GM12878 (cell line): ENCODE measurements around the gene LGALSL. TPM values are rescaled to one million over a fixed set of nuclear protein-coding genes. Genes with fewer than 3 reads are reported as not detected.

Source experiments
- ATAC-seq: fragments of 200-7000 bp; cut with Tn5 transposase; 3 replicates; pipeline ENCODE4 v1.9.1; 2020; ENCODE audit warnings: mild to moderate bottlenecking, moderate library complexity
- BruUV-seq: library from RNA; stranded (reverse); fragments of 400-500 nt; replicated peaks from 2 replicates; lab custom pipeline; 2021; lab: Mats Ljungman, UMichigan
- CTCF ChIA-PET: fragments of 300-600 bp; sonication (Branson Sonifier 250); formaldehyde crosslinking; extraction: SDS; loops from one replicate; lab custom pipeline; 2021; ENCODE audit warnings: inconsistent platforms; lab: Yijun Ruan, JAX
- POLR2A ChIA-PET: fragments of 350-600 bp; formaldehyde crosslinking; extraction: SDS; loops from one replicate; lab custom pipeline; 2021; ENCODE audit warnings: inconsistent platforms; lab: Charles Lee
- RAD21 ChIA-PET: fragments of 300-600 bp; sonication (Branson Sonifier 250); formaldehyde crosslinking; loops from one replicate; lab custom pipeline; 2023; ENCODE audit warnings: antibody characterized with exemption; ENCODE audit not compliant: unreplicated experiment; lab: Charles Lee
- SMC1A ChIA-PET: fragments of 300-600 bp; sonication (Branson Sonifier 250); formaldehyde crosslinking; loops from one replicate; lab custom pipeline; 2023; ENCODE audit not compliant: unreplicated experiment, uncharacterized antibody; lab: Charles Lee
- DNase-seq: peaks from one replicate; pipeline ENCODE4 v3.0.0-alpha.2; 2011; ENCODE audit warnings: low read depth, low spot score
- FAIRE-seq: peaks from 3 replicates; lab custom pipeline; 2011; peaks lifted over from hg19 to GRCh38; lab: Jason Lieb, UNC
- H2AFZ ChIP-seq: 2 replicates; pipeline ENCODE4 v1.6.0; 2011; ENCODE audit warnings: low read depth, low read length, control low read depth; ENCODE audit not compliant: control insufficient read depth
- H3K27ac ChIP-seq: 2 replicates; pipeline ENCODE4 v1.5.1; 2011; ENCODE audit warnings: control low read depth; ENCODE audit not compliant: control insufficient read depth, insufficient read depth
- H3K27me3 ChIP-seq, 2 experiments: replicated peaks in 1 of 2; 2 replicates each; pipeline versions ENCODE4 v1.6.0 to v1.6.1; 2011; ENCODE audit warnings: low read length in 1 of 2; ENCODE audit not compliant: control insufficient read depth in 2 of 2, insufficient read depth in 2 of 2
- H3K36me3 ChIP-seq, 2 experiments: 2 replicates each; pipeline ENCODE4 v1.5.1; 2011; ENCODE audit warnings: low read length in 1 of 2; ENCODE audit not compliant: control insufficient read depth in 2 of 2, insufficient read depth in 2 of 2
- H3K4me1 ChIP-seq: 2 replicates; pipeline ENCODE4 v1.6.1; 2011; ENCODE audit warnings: mild to moderate bottlenecking, low read length, moderate library complexity, mixed read lengths; ENCODE audit not compliant: control insufficient read depth, insufficient read depth
- H3K4me2 ChIP-seq: 2 replicates; pipeline ENCODE4 v1.6.0; 2011; ENCODE audit warnings: control low read depth; ENCODE audit not compliant: control insufficient read depth, insufficient read depth
- H3K4me3 ChIP-seq: fragments of 200-600 bp; sonication (generic); 2 replicates; pipeline ENCODE4 v1.5.1; 2016
- H3K79me2 ChIP-seq: 2 replicates; pipeline ENCODE4 v1.6.0; 2011; ENCODE audit warnings: low read length; ENCODE audit not compliant: control insufficient read depth, insufficient read depth
- H3K9ac ChIP-seq: 2 replicates; pipeline ENCODE4 v1.8.0; 2011; ENCODE audit warnings: low read length, control low read depth, mixed read lengths; ENCODE audit not compliant: control insufficient read depth, insufficient read depth
- H3K9me3 ChIP-seq: replicated peaks from 3 replicates; pipeline ENCODE4 v1.5.1; 2011; ENCODE audit warnings: mild to moderate bottlenecking, low read length; ENCODE audit not compliant: control insufficient read depth, insufficient read depth
- H4K20me1 ChIP-seq: 2 replicates; pipeline ENCODE4 v1.6.0; 2011; ENCODE audit not compliant: control insufficient read depth, insufficient read depth
- ATF2 ChIP-seq: IDR thresholded peaks from 2 replicates; pipeline ENCODE4 v1.6.1; 2012; ENCODE audit warnings: low read length, inconsistent platforms
- CHD2 ChIP-seq: IDR thresholded peaks from 2 replicates; pipeline ENCODE4 v1.6.1; 2011; ENCODE audit warnings: low read depth, low read length, improper control_type of control experiment, borderline replicate concordance
- CHD4 ChIP-seq: fragments of 200-600 bp; sonication (generic); IDR thresholded peaks from 2 replicates; pipeline ENCODE4 v1.6.1; 2016; ENCODE audit warnings: mild to moderate bottlenecking
- CREB1 ChIP-seq: IDR thresholded peaks from 2 replicates; pipeline ENCODE4 v1.6.1; 2012; ENCODE audit warnings: low read depth, mild to moderate bottlenecking, inconsistent platforms
- FOXK2 ChIP-seq: fragments of 450-650 bp; IDR thresholded peaks from 2 replicates; pipeline ENCODE4 v1.6.1; 2017; ENCODE audit warnings: mild to moderate bottlenecking, moderate library complexity
- IRF4 ChIP-seq: IDR thresholded peaks from 2 replicates; pipeline ENCODE4 v1.6.1; 2011; ENCODE audit warnings: low read depth, low read length
- NFXL1 ChIP-seq: fragments of 450-650 bp; IDR thresholded peaks from 2 replicates; pipeline ENCODE4 v1.6.1; 2017; ENCODE audit warnings: antibody characterized with exemption, mild to moderate bottlenecking, borderline replicate concordance
- RUNX3 ChIP-seq: IDR thresholded peaks from 2 replicates; pipeline ENCODE4 v1.6.1; 2012; ENCODE audit warnings: low read length, inconsistent platforms
- STAT1 ChIP-seq: fragments of 450-650 bp; conservative IDR thresholded peaks from 2 replicates; pipeline ENCODE4 v1.6.1; 2014; ENCODE audit warnings: antibody characterized with exemption, mild to moderate bottlenecking
- SUZ12 ChIP-seq: fragments of 200-600 bp; sonication (generic); IDR thresholded peaks from one replicate; pipeline ENCODE4 v1.6.1; 2018; ENCODE audit warnings: antibody characterized with exemption, mild to moderate bottlenecking; ENCODE audit not compliant: unreplicated experiment
- TBL1XR1 ChIP-seq: IDR thresholded peaks from 2 replicates; pipeline ENCODE4 v1.6.1; 2012; ENCODE audit warnings: low read depth, low read length, improper control_type of control experiment
- ZBED1 ChIP-seq: IDR thresholded peaks from 2 replicates; pipeline ENCODE4 v1.6.1; 2016; ENCODE audit warnings: borderline replicate concordance
- ZNF217 ChIP-seq: fragments of 450-650 bp; IDR thresholded peaks from 2 replicates; pipeline ENCODE4 v1.6.1; 2017; ENCODE audit warnings: antibody characterized with exemption, mild to moderate bottlenecking
- ZNF24 ChIP-seq: fragments of 450-650 bp; IDR thresholded peaks from 2 replicates; pipeline ENCODE4 v1.6.1; 2017; ENCODE audit warnings: antibody characterized with exemption, mild to moderate bottlenecking
- ZNF274 ChIP-seq: IDR thresholded peaks from one replicate; pipeline ENCODE4 v1.8.0; 2011; ENCODE audit not compliant: insufficient read length, insufficient read depth
- ZSCAN29 ChIP-seq: fragments of 450-650 bp; IDR thresholded peaks from 2 replicates; pipeline ENCODE4 v1.6.1; 2017; ENCODE audit warnings: mild to moderate bottlenecking, moderate library complexity
- WGBS: methylation state at CpG from one replicate; pipeline ENCODE4 v1.1.6; 2016; ENCODE audit warnings: low lambda C conversion rate; ENCODE audit not compliant: insufficient replicate concordance, insufficient coverage; ENCODE audit errors: missing lambda C conversion rate; 5-methylcytosine and 5-hydroxymethylcytosine counted together
- in situ Hi-C: fragments of 300-500 bp; cut with MboI; formaldehyde crosslinking; loops from 9 replicates; pipeline ENCODE4 v1.14.3; 2018; ENCODE audit warnings: mixed read lengths
- intact Hi-C: fragments of 100-400 bp; cut with micrococcal nuclease; formaldehyde crosslinking; loops from one replicate; pipeline ENCODE4 v1.14.2; 2022; ENCODE audit not compliant: unreplicated experiment
- polyA plus RNA-seq, 11 experiments: library from polyadenylated mRNA; depleted of rRNA in 4 of 11; unstranded in 6 of 11; stranded (reverse) in 5 of 11; fragments of >200 nt; fragmentation: Nextera tagmentation in 4 of 11; fragmentation: Illumina TruSeq in 1 of 11; extraction: Ambion mirVana in 4 of 11; extraction: Trizol in 1 of 11; gene quantifications; 1 replicate in 1 of 11; 2 replicates in 10 of 11; pipeline versions ENCODE4 v1.2.1 to v1.2.3, GENCODE V29; 2011 to 2016; ENCODE audit warnings: inconsistent platforms in 2 of 11, missing spikeins in 2 of 11, low read depth in 1 of 11
- total RNA-seq, 4 experiments: library from RNA; depleted of rRNA in 3 of 4; stranded (reverse); fragments of >200 nt in 3 of 4; fragmentation: Illumina TruSeq in 1 of 4; extraction: Trizol in 1 of 4; gene quantifications; 2 replicates each; pipeline versions ENCODE4 v1.2.1 to v1.2.3, GENCODE V29; 2013 to 2021
- TF ChIP-seq, protein P1 (sequence below): fragments of 450-650 bp; IDR thresholded peaks from 2 replicates; pipeline ENCODE4 v1.6.1; 2018; ENCODE audit warnings: mild to moderate bottlenecking, low read depth, moderate library complexity; ENCODE audit not compliant: partially characterized antibody

LGALSL gene
- total and polyA plus RNA-seq, 10 of the 15 experiments (the other 5 are each of a cell fraction or from before 2014, with no cell fraction given): 3.3 to 9.1 (median 4.9) TPM

DNA sequence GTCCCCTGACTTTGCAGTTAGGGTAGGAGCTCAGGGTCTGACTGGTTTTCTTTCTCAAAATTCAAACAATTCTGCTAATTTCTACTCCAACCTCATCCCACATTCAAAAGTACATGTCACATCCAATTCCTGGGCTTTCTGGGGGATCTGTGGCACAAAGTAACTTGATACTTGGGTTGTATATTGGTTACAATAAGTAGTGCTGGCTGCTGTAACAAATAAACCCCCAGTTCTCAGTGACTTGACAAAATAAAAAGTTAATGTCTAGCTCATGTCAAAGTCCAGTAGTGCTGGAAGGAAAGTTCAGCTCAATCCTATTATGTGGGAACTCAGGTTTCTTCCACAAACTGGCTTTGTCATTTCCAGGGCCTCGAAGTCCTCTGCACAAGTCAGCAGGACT is 23.1 kb downstream of the LGALSL start:
- Histone ChIP-seq H2AFZ (no peak overlapping the region), H3K27ac (no peak overlapping the region), H3K4me3 (no peak overlapping the region), H3K9me3 (no peaks in the 10 kb centered on the region), H3K79me2 (no peaks in the 10 kb centered on the region), H3K36me3 (no peaks in the 10 kb centered on the region), H3K4me1 (peaks cover 5% of the 10 kb centered on the region; the same call in 1 of the 2 replicates), H3K4me2 (no peak overlapping the region), H3K27me3 (no peaks in the 10 kb centered on the region), H4K20me1 (no peaks in the 10 kb centered on the region), H3K9ac (no peak overlapping the region)
- intact Hi-C loops (no loop called here), in situ Hi-C loops (loop anchor here (5.0 kb wide), 1 partner anchor 50 kb away; no protein-coding TSS in a partner anchor)
- DNase-seq (no peak), ATAC-seq (no peak), FAIRE-seq (no peak)
- ChIA-PET POLR2A (interaction anchor here (1.0 kb wide), 1 partner anchor 20 kb away, joined by 3 read pairs; no protein-coding TSS in a partner anchor), RAD21 (no interaction called here), SMC1A (interaction anchor here (1.0 to 2.0 kb wide), 2 partner anchors 9 to 146 kb away, joined by 3 to 6 read pairs; no protein-coding TSS in a partner anchor), CTCF (interaction anchor here (0.7 to 3.4 kb wide), 5 partner anchors 9 to 516 kb away, joined by 3 to 16 read pairs (median 8); no protein-coding TSS in a partner anchor)
- no TSS peak for BruUV-seq
- TF ChIP-seq TBL1XR1: no peak
- TF ChIP-seq ATF2: no peak
- TF ChIP-seq ZNF24: no peak
- TF ChIP-seq, protein P1, sequence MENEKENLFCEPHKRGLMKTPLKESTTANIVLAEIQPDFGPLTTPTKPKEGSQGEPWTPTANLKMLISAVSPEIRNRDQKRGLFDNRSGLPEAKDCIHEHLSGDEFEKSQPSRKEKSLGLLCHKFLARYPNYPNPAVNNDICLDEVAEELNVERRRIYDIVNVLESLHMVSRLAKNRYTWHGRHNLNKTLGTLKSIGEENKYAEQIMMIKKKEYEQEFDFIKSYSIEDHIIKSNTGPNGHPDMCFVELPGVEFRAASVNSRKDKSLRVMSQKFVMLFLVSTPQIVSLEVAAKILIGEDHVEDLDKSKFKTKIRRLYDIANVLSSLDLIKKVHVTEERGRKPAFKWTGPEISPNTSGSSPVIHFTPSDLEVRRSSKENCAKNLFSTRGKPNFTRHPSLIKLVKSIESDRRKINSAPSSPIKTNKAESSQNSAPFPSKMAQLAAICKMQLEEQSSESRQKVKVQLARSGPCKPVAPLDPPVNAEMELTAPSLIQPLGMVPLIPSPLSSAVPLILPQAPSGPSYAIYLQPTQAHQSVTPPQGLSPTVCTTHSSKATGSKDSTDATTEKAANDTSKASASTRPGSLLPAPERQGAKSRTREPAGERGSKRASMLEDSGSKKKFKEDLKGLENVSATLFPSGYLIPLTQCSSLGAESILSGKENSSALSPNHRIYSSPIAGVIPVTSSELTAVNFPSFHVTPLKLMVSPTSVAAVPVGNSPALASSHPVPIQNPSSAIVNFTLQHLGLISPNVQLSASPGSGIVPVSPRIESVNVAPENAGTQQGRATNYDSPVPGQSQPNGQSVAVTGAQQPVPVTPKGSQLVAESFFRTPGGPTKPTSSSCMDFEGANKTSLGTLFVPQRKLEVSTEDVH: no peak
- no peak for TF ChIP-seq NFXL1
- no peak for TF ChIP-seq SUZ12
- TF ChIP-seq STAT1: no peak
- TF ChIP-seq ZNF274: no peak
- no peak for TF ChIP-seq FOXK2
- no peak for TF ChIP-seq ZNF217
- TF ChIP-seq CHD2: no peak
- no peak for TF ChIP-seq RUNX3
- no peak for TF ChIP-seq IRF4
- no peak for TF ChIP-seq ZSCAN29
- no peak for TF ChIP-seq CREB1
- TF ChIP-seq CHD4: no peak
- no peak for TF ChIP-seq ZBED1
- WGBS: 5% methylated on average over 1 of the region's 1 CpG
